Anterior cingulate cortex (tissue), 58 donors: Measurements from ENCODE around the gene DYNLT2.

Experiments used
- DNase-seq, 58 donors: peaks; one replicate each; lab custom pipeline; 2025; lab: John Stamatoyannopoulos, UW

DYNLT2 gene

DNA sequence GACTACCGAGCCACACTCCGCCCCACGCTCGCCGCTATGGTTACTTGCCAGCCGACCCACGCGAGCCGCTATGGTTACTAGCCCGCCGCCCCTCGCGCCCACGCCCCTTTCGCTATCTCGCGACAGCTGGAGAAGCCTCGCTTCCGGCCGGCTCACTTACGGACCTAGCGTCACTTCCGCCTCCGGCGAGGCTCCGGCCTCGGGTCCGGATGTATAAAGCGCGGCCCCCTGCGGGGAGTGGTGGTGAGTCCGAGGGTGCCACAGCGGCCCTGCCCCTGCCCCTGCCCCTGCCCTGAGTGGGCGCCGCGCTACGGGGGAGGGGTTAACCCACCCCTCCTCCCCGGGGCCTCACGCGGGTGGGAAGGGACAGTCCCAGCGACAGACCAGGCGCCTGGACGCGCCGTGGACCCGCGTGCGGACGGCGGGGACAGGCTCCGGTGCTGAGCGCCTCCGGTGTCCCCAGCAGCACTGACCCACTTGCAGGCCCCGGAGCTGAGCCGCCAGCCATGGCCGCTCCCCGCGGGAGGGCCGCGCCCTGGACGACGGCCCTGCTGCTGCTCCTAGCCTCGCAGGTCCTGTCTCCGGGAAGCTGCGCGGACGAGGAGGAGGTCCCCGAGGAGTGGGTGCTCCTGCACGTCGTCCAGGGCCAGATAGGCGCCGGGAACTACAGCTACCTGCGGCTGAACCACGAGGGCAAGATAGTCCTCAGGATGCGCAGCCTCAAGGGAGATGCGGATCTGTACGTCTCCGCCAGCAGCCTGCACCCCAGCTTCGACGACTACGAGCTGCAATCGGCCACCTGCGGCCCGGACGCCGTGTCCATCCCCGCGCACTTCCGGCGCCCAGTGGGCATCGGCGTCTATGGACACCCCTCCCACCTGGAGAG, 49.2 kb downstream of the DYNLT2 start, which contains the start of the genes C6orf120 and WDR27:
Gene C6orf120, plus strand, starts transcription at position 173 of the 886 bp plus-strand sequence. Its CDS starts 334 bp downstream, at position 507.
Gene WDR27, minus strand, starts transcription at position 76 of the 886 bp plus-strand sequence. CDS start 13,024 bp downstream, outside the sequence.
- peak; percentile 65 to 97 (median 91) for DNase-seq

DNA sequence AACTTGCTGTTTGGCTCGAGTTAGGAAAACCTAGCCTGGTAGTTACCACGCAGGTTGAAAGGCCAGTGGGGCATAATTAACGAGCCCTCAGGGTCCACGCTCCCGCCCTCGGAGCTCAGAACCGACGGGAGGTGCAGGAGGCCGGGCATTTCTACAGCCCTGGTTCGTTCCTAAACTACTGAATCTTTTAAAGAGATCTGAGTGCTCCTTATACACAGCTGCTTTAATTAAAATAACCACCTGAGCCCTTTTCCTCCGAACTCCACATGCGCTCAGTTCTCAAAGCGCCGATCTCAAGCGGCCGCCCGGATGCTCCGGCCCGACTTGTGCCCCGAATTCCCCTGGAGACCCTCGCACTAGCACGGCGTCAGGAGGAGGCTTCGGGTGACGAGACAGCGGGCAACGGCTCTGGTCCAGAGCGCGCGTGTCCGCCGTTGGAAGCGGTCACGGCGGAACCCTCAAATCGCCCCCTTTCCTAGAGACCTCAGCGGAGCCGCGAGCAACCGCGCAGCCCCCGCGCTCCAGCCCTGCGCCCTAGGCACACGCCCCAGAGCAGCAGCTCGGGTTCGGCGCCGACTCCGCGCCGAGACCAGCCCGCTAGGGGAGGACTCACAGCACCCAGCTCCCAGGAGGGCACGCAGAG, 49.9 kb downstream of the DYNLT2 start:
- peak in 10 of 58 donors; percentile 29 to 61 (median 46) for DNase-seq

- no peak for DNase-seq
These were observed 51.1 kb downstream of the DYNLT2 start for GRCh38 chr6:169700296-169700695.

DNA sequence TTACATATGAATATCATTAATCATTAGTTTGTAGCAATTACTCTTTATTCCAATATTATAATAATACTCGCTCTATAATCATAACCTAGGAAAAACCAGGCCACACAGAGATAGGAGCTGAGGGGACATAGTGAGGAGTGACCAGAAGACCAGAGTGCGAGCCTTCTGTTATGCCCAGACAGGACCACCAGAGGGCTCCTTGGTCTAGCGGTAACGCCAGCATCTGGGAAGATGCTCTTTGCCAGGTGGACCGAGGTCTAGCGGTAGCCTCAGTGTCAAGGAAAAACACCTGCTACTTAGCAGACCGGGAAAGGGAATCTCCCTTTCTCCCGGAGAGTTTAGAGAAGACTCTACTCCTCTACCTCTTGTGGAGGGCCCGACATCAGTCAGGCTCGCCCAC, 54.3 kb downstream of the DYNLT2 start:
- peak in 1 of 58 donors; percentile 13 for DNase-seq

- DNase-seq: no peak
These were observed 56.2 kb downstream of the DYNLT2 start for GRCh38 chr6:169695131-169695530.

DNA sequence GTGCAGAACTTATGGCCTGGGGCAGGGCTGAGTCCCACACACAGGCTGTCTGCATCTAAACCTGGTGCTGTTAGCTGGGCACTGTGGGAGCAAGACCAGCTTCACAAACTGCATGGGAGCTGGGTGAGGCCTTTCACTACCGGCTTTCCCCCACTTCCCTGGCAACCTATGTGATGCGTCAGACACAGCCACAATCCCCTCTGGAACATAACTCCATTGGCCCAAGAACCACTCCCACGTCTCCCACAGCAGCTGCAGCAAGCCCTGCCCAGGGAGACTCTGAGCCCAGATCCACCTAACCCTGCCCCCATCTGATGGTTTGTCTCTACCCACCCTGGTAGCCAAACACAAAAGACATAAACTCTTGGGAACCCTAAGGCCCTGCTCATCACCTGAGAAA, 58.9 kb downstream of the DYNLT2 start:
- DNase-seq: no peak

DNA sequence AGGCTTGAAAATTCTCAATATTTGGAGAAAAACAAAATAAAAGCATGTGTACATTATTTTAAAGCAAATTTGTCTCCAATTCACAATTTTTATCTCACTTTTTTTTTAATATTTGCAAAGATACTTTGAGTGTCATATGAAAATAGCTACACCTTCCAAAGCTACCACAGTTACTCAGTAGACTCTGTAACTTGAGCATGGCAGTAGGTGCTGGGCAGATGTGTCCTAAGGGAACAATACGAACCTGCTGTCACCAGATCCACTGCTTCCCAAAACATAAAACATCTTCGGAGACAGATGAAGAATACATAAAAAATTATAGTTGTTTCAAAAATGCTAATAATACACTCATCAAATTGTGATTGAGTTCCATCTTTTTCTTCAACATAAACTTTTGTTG, 60.1 kb downstream of the DYNLT2 start:
- no peak for DNase-seq
